ENCODE data around the gene CLHC1. TPM values are rescaled to one million over a fixed set of nuclear protein-coding genes. Genes with fewer than 3 reads are reported as not detected.

The CLHC1 gene
- polyA plus RNA-seq, 1 of the 3 experiments (the other 2 are of a cell fraction), result 3.8 TPM

GRCh38 chr2:55139305-55139704 lies 92.8 kb downstream of the CLHC1 start:
- Histone ChIP-seq H3K9me3 (no peaks in the 10 kb centered on the region), H3F3A (replicated peaks; ENCODE audit: insufficient read depth) (no peaks in the 10 kb centered on the region), H2AFZ (ENCODE audit: low read depth) (no peak overlapping the region), H4K20me1 (ENCODE audit: insufficient read depth) (no peaks in the 10 kb centered on the region), H3K4me2 (no peak overlapping the region), H3K9me2 (no peaks in the 10 kb centered on the region), H3K4me3 (ENCODE audit: low read depth in 2 of 2, low read length in 1 of 2) (no peak overlapping the region), H3K79me2 (ENCODE audit: insufficient read depth) (no peaks in the 10 kb centered on the region), H3K27me3 (ENCODE audit: insufficient read depth) (no peaks in the 10 kb centered on the region), H3K4me1 (ENCODE audit: control insufficient read depth in 1 of 2, insufficient read depth in 2 of 2, low read depth in 1 of 2, low read length in 1 of 2) (peaks cover under 1 to 6% of the 10 kb centered on the region in 2 experiments; a peak in 2 of 4 replicates), H3K9ac (no peak overlapping the region), H3K36me3 (replicated peaks in 1 of 2; ENCODE audit: control insufficient read depth in 1 of 2, insufficient read depth in 2 of 2, low read length in 1 of 2) (no peaks in the 10 kb centered on the region), H3K27ac (ENCODE audit: low read depth in 2 of 2, low read length in 1 of 2) (no peak overlapping the region)
- 84% methylated on average over 3 of the region's 3 CpGs for WGBS (ENCODE audit: low lambda C conversion rate)
- ChIA-PET POLR2A (no interaction called here), CTCF (interaction anchor here (0.9 to 1.2 kb wide), 2 partner anchors 30 to 90 kb away, joined by 3 read pairs; no protein-coding TSS in a partner anchor)
- TF ChIP-seq TCF12 (IDR thresholded peaks at IDR 0.05) (no peak), MAX (IDR thresholded peaks at IDR 0.05; ENCODE audit: low read depth) (no peak), TEAD4 (IDR thresholded peaks at IDR 0.05; ENCODE audit: borderline replicate concordance, insufficient read depth) (no peak), PBX3 (IDR thresholded peaks at IDR 0.05) (no peak), POLR2AphosphoS5 (IDR thresholded peaks at IDR 0.05; ENCODE audit: low read depth, low read length) (no peak)
- no peak for DNase-seq

GRCh38 chr2:55138882-55139229 lies 93.2 kb downstream of the CLHC1 start:
- Histone ChIP-seq H3K9ac (no peak overlapping the region), H3K27me3 (ENCODE audit: insufficient read depth) (no peaks in the 10 kb centered on the region), H3K27ac (ENCODE audit: low read depth in 2 of 2, low read length in 1 of 2) (no peak overlapping the region), H2AFZ (ENCODE audit: low read depth) (no peak overlapping the region), H3K4me1 (ENCODE audit: control insufficient read depth in 1 of 2, insufficient read depth in 2 of 2, low read depth in 1 of 2, low read length in 1 of 2) (peaks cover 2 to 11% of the 10 kb centered on the region in 2 experiments; a peak in 2 of 4 replicates), H3K4me2 (no peak overlapping the region), H3K9me3 (no peaks in the 10 kb centered on the region), H3K9me2 (no peaks in the 10 kb centered on the region), H3K36me3 (replicated peaks in 1 of 2; ENCODE audit: control insufficient read depth in 1 of 2, insufficient read depth in 2 of 2, low read length in 1 of 2) (no peaks in the 10 kb centered on the region), H3K4me3 (ENCODE audit: low read depth in 2 of 2, low read length in 1 of 2) (no peak overlapping the region), H3F3A (replicated peaks; ENCODE audit: insufficient read depth) (no peaks in the 10 kb centered on the region), H4K20me1 (ENCODE audit: insufficient read depth) (no peaks in the 10 kb centered on the region), H3K79me2 (ENCODE audit: insufficient read depth) (no peaks in the 10 kb centered on the region)
- 92% methylated on average over 2 of the region's 5 CpGs for WGBS (ENCODE audit: low lambda C conversion rate)
- TF ChIP-seq SIN3A (IDR thresholded peaks at IDR 0.05; ENCODE audit: borderline replicate concordance, low read depth, low read length), result no peak
- TF ChIP-seq YY1 (IDR thresholded peaks at IDR 0.05; ENCODE audit: low read depth), result no peak
- no peak for TF ChIP-seq MEF2A (IDR thresholded peaks at IDR 0.05; ENCODE audit: borderline replicate concordance, low read depth)
- no peak for TF ChIP-seq EP300 (IDR thresholded peaks at IDR 0.05; ENCODE audit: borderline replicate concordance in 1 of 2, low read depth in 1 of 2, low read length in 1 of 2)
- no peak for TF ChIP-seq RXRA (IDR thresholded peaks at IDR 0.05; ENCODE audit: borderline replicate concordance, low read depth)
- TF ChIP-seq USF2 (IDR thresholded peaks at IDR 0.05; ENCODE audit: borderline replicate concordance, low read depth, low read length), result no peak
- TF ChIP-seq CTCF (IDR thresholded peaks at IDR 0.05), result no peak
- TF ChIP-seq EZH2phosphoT487 (IDR thresholded peaks at IDR 0.05; ENCODE audit: borderline replicate concordance, low read depth), result no peak
- no peak for TF ChIP-seq JUND (IDR thresholded peaks at IDR 0.05)
- no peak for TF ChIP-seq MAX (IDR thresholded peaks at IDR 0.05; ENCODE audit: low read depth)
- no peak for TF ChIP-seq FOXM1 (IDR thresholded peaks at IDR 0.05; ENCODE audit: low read depth)
- no peak for TF ChIP-seq RAD21 (IDR thresholded peaks at IDR 0.05; ENCODE audit: low read length)
- TF ChIP-seq TAF1 (IDR thresholded peaks at IDR 0.05; ENCODE audit: borderline replicate concordance, low read depth, low read length), result no peak
- no peak for TF ChIP-seq RCOR1 (IDR thresholded peaks at IDR 0.05; ENCODE audit: low read length)
- TF ChIP-seq USF1 (IDR thresholded peaks at IDR 0.05; ENCODE audit: borderline replicate concordance, low read depth), result no peak
- ChIA-PET CTCF (interaction anchor here (0.9 to 1.2 kb wide), 2 partner anchors 30 to 90 kb away, joined by 3 read pairs; no protein-coding TSS in a partner anchor), POLR2A (no interaction called here)
- no peak for DNase-seq

All from SK-N-SH (cell line).